ENCODE results near the gene TMEM109.

- TF ChIP-seq RCOR1 (IDR thresholded peaks at IDR 0.05; ENCODE audit: borderline replicate concordance in 1 of 2, low read depth in 2 of 2, low read length in 2 of 2) (no peak), IRF2 (CRISPR knock-in tag; IDR thresholded peaks at IDR 0.05) (no peak), KAT7 (CRISPR knock-in tag; IDR thresholded peaks at IDR 0.05; ENCODE audit: borderline replicate concordance) (no peak)
- TF ChIP-seq, protein P1, sequence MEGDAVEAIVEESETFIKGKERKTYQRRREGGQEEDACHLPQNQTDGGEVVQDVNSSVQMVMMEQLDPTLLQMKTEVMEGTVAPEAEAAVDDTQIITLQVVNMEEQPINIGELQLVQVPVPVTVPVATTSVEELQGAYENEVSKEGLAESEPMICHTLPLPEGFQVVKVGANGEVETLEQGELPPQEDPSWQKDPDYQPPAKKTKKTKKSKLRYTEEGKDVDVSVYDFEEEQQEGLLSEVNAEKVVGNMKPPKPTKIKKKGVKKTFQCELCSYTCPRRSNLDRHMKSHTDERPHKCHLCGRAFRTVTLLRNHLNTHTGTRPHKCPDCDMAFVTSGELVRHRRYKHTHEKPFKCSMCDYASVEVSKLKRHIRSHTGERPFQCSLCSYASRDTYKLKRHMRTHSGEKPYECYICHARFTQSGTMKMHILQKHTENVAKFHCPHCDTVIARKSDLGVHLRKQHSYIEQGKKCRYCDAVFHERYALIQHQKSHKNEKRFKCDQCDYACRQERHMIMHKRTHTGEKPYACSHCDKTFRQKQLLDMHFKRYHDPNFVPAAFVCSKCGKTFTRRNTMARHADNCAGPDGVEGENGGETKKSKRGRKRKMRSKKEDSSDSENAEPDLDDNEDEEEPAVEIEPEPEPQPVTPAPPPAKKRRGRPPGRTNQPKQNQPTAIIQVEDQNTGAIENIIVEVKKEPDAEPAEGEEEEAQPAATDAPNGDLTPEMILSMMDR (IDR thresholded peaks at IDR 0.05 in 2 of 3, conservative IDR thresholded peaks at IDR 0.05 in 1 of 3; ENCODE audit: insufficient read depth in 2 of 3, low read depth in 1 of 3, low read length in 3 of 3), result no peak
Observed at GRCh38 chr11:60970890-60971289, 56.9 kb downstream of the TMEM109 start.

Measured in K562 (cell line).